Astrocyte (in vitro differentiated cells and primary cell): ENCODE data around the gene FXYD5.

Experiments
- CTCF ChIP-seq: IDR thresholded peaks from 2 replicates; pipeline ENCODE4 v1.5.1; 2011; ENCODE audit warnings: low read depth, mild to moderate bottlenecking, inconsistent platforms, low read length, moderate library complexity; ENCODE audit not compliant: insufficient read depth
- EZH2 ChIP-seq: IDR thresholded peaks from 2 replicates; pipeline ENCODE4 v1.6.1; 2012; ENCODE audit warnings: mild to moderate bottlenecking, low read length, inconsistent platforms; ENCODE audit not compliant: insufficient read depth

- TF ChIP-seq CTCF = no peak
- TF ChIP-seq EZH2 = no peak
Measured at GRCh38 chr19:35184267-35184666, 29.7 kb downstream of the FXYD5 start.
